Endodermal cell (in vitro differentiated cells): Measurements from ENCODE around the gene TINAGL1. TPM values are rescaled to one million over a fixed set of nuclear protein-coding genes. Genes with fewer than 3 reads are reported as not detected.

Experiments used
- DNase-seq: peaks from one replicate; pipeline ENCODE4 v3.0.0-alpha.2; 2017
- H3K27ac ChIP-seq: 2 replicates; pipeline ENCODE4 v1.5.1; 2013; ENCODE audit warnings: mild to moderate bottlenecking, low read depth, low read length, moderate library complexity
- H3K27me3 ChIP-seq: 2 replicates; pipeline ENCODE4 v1.6.1; 2013; ENCODE audit warnings: mild to moderate bottlenecking, low read length, moderate library complexity; ENCODE audit not compliant: insufficient read depth, control insufficient read depth, poor library complexity, severe bottlenecking
- H3K36me3 ChIP-seq: 2 replicates; pipeline ENCODE4 v1.7.0; 2013; ENCODE audit warnings: mild to moderate bottlenecking, low read length, moderate library complexity; ENCODE audit not compliant: control insufficient read depth, insufficient read depth
- H3K4me1 ChIP-seq: one replicate; pipeline ENCODE4 v1.7.0; 2013; ENCODE audit warnings: low read length; ENCODE audit not compliant: control insufficient read depth, insufficient read depth
- H3K4me3 ChIP-seq: 2 replicates; pipeline ENCODE4 v1.5.1; 2013; ENCODE audit warnings: mild to moderate bottlenecking, low read length, moderate library complexity
- H3K9ac ChIP-seq: 2 replicates; pipeline ENCODE4 v1.6.1; 2013; ENCODE audit warnings: mild to moderate bottlenecking, low read length, moderate library complexity; ENCODE audit not compliant: poor library complexity, severe bottlenecking; ENCODE audit errors: extremely low read depth
- H3K9me3 ChIP-seq: 2 replicates; pipeline ENCODE4 v1.6.1; 2013; ENCODE audit warnings: mild to moderate bottlenecking, low read length, moderate library complexity; ENCODE audit not compliant: control insufficient read depth
- H3K27ac Mint-ChIP-seq: 2 replicates; pipeline ENCODE4 v1.8.0; 2020; ENCODE audit warnings: mixed read lengths
- H3K27me3 Mint-ChIP-seq: 2 replicates; pipeline ENCODE4 v1.8.0; 2021; ENCODE audit warnings: mild to moderate bottlenecking, mixed read lengths; ENCODE audit not compliant: insufficient read depth
- H3K36me3 Mint-ChIP-seq: 2 replicates; pipeline ENCODE4 v1.8.0; 2020; ENCODE audit warnings: low read depth, mixed read lengths
- H3K4me1 Mint-ChIP-seq: 2 replicates; pipeline ENCODE4 v1.8.0; 2020; ENCODE audit warnings: mixed read lengths
- H3K4me3 Mint-ChIP-seq: 2 replicates; pipeline ENCODE4 v1.8.0; 2020; ENCODE audit warnings: mild to moderate bottlenecking, moderate library complexity, mixed read lengths
- H3K9me3 Mint-ChIP-seq: 2 replicates; pipeline ENCODE4 v1.8.0; 2020; ENCODE audit warnings: mild to moderate bottlenecking, mixed read lengths
- CTCF ChIP-seq: fragments of 200-600 bp; sonication (generic); conservative IDR thresholded peaks from 2 replicates; pipeline ENCODE4 v1.5.0; 2021; ENCODE audit warnings: antibody characterized with exemption, mild to moderate bottlenecking
- WGBS, 2 experiments: methylation state at CpG; one replicate each; pipeline versions ENCODE4 v1.1.5 to v1.1.7; 2013; ENCODE audit warnings: missing lambda C conversion rate in 2 of 2, mixed read lengths in 1 of 2; ENCODE audit not compliant: insufficient coverage in 1 of 2, insufficient read length in 1 of 2; 5-methylcytosine and 5-hydroxymethylcytosine counted together
- total RNA-seq, 2 donors: library from RNA; stranded (reverse); fragmentation: NEBNext Ultra II Directional in 1 of 2; extraction: Animal tissue kit (Norgen Biotek cat#: 25700) in 1 of 2; gene quantifications; 2 replicates in 1 of 2; 3 replicates in 1 of 2; pipeline ENCODE4 v1.2.1, GENCODE V29; 2021

The TINAGL1 gene
- total RNA-seq, 2 donors from 2014 or later, result 3.0 to 3.4 TPM

GRCh38 chr1:31596737-31597097 is 20.4 kb downstream of the TINAGL1 start:
- H3K4me3 ChIP-seq, result no peak overlapping the region
- H3K4me1 ChIP-seq, result no peaks in the 10 kb centered on the region
- H3K27ac ChIP-seq, result no peak overlapping the region
- H3K9me3 Mint-ChIP-seq, result no peaks in the 10 kb centered on the region
- TF ChIP-seq CTCF, result no peak
- DNase-seq, result no peak
- H3K36me3 ChIP-seq, result no peaks in the 10 kb centered on the region
- no peak overlapping the region for H3K27ac Mint-ChIP-seq
- H3K4me1 Mint-ChIP-seq, result peaks cover 6% of the 10 kb centered on the region
- H3K9ac ChIP-seq, result no peak overlapping the region
- 86 to 93% methylated on average over 6 of the region's 6 CpGs for WGBS, 2 experiments
- no peak overlapping the region for H3K4me3 Mint-ChIP-seq
- H3K36me3 Mint-ChIP-seq, result no peaks in the 10 kb centered on the region
- H3K27me3 ChIP-seq, result peaks cover 7% of the 10 kb centered on the region
- H3K9me3 ChIP-seq, result no peaks in the 10 kb centered on the region
- H3K27me3 Mint-ChIP-seq, result peaks cover 3% of the 10 kb centered on the region

GRCh38 chr1:31598980-31599379 is 22.7 kb downstream of the TINAGL1 start:
- H3K27ac ChIP-seq, result no peak overlapping the region
- Mint-ChIP-seq H3K4me1 (peaks cover 3% of the 10 kb centered on the region), H3K9me3 (no peaks in the 10 kb centered on the region), H3K27me3 (peaks cover 10% of the 10 kb centered on the region), H3K4me3 (no peak overlapping the region), H3K36me3 (no peaks in the 10 kb centered on the region), H3K27ac (no peak overlapping the region)
- H3K4me3 ChIP-seq, result no peak overlapping the region
- H3K9me3 ChIP-seq, result no peaks in the 10 kb centered on the region
- H3K9ac ChIP-seq, result no peak overlapping the region
- peaks cover 15% of the 10 kb centered on the region for H3K27me3 ChIP-seq
- H3K4me1 ChIP-seq, result no peaks in the 10 kb centered on the region
- DNase-seq, result no peak
- WGBS, 2 experiments, result 77 to 81% methylated on average over 5 to 6 of the region's 7 CpGs
- H3K36me3 ChIP-seq, result no peaks in the 10 kb centered on the region
- TF ChIP-seq CTCF, result no peak

GRCh38 chr1:31600641-31601040 is 24.3 kb downstream of the TINAGL1 start:
- Histone ChIP-seq H3K4me1 (no peaks in the 10 kb centered on the region), H3K27ac (no peak overlapping the region), H3K9me3 (no peaks in the 10 kb centered on the region), H3K27me3 (peaks cover 15% of the 10 kb centered on the region), H3K9ac (no peak overlapping the region), H3K36me3 (no peaks in the 10 kb centered on the region), H3K4me3 (no peak overlapping the region)
- TF ChIP-seq CTCF, result no peak
- no peaks in the 10 kb centered on the region for H3K36me3 Mint-ChIP-seq
- peaks cover under 1% of the 10 kb centered on the region for H3K4me1 Mint-ChIP-seq
- peaks cover 10% of the 10 kb centered on the region for H3K27me3 Mint-ChIP-seq
- H3K4me3 Mint-ChIP-seq, result no peak overlapping the region
- no peaks in the 10 kb centered on the region for H3K9me3 Mint-ChIP-seq
- DNase-seq, result no peak
- WGBS, 2 experiments, result 100% methylated on average over 1 of the region's 2 CpGs; no CpG with 5 or more reads in 1 of the 2 experiments
- no peak overlapping the region for H3K27ac Mint-ChIP-seq
